HG02970 (cell line): ENCODE measurements around the gene NAA38.
"Not testable (repeated sequence)": the region's sequence is repeated elsewhere in the genome, so short reads cannot be mapped to it uniquely, and the experiment has no call there.

Experiments used
- ATAC-seq: cut with Tn5 transposase; IDR thresholded peaks from one replicate; pipeline ENCODE4 v1.9.1; 2021; ENCODE audit warnings: mild to moderate bottlenecking, moderate library complexity, moderate number of reproducible peaks; ENCODE audit not compliant: unreplicated experiment, low FRiP score

The NAA38 gene

DNA sequence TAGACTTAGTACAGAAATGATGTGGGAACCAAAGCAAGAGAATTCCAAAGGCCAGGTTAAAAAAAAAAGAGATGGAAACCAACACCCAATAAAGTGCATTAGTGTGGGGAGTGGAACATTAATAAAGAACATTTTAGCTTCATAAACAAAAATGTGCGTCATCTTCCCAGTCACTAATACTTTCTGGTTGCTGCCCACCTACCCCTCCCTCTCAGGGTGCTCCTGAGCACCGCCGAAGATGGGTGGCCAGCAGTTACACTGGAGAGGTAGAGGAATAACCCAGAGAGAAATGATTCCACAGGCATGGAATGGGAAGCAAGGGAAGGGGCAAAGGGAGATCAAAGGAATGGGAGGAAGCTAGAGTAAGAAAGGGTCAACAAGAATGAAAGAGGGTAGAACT lies 25.3 kb upstream of the NAA38 start:
- no peak for ATAC-seq

DNA sequence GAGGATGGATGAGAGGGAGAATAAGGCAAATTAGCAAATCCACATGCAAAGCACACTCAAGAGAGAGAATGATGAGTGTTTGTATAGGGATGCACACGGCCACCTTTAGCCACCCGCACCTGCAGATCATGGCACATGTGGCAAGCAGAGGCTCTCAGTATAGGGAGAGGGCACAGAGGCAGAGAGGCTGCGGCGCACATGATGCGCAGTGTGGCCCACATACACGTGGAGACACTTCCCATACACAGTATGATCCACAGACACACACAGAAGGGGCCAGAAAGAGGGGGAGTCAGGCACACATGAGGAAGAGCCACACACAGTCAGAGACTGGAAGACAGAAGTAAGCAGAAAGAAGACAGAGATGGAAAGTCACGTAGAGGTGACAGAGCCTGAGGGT lies 24.7 kb upstream of the NAA38 start:
- no peak for ATAC-seq

DNA sequence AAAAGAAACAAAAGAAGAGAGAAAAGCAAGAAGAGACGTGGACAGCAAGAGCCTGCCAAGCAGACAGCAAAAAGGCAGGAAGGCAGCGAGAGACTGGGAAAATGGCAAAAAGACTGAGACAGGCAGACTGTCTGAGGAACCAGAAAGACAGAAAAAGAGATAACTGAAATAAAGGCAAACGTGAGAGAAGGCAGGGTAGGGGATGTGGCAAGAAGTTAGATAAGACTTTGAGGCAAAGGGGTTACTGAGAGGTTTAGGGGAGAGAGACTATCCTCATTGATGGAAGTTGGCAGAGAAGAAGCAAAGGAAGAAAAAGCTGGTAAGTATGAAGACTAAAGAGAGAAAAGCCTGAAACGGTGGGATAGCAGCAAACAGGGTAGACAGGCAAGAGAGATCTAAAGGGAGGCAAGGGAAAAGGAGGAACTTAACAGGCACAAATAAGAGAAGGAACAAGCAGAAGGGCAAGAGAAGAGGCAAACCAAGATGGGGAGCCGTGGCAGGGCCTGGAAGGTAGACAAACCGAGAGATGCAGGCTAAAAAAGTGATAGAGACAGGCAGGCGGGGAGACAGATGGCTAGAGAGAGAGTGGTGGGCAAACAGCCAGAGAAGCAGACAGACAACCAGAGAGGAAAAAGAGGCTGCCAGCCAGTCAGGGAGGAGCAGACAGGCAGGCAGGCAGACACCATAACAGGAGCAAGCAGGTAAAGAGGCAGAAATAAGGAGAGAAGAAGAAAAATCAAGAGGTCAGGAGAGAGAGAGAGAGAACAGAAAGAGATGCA lies 24.1 kb upstream of the NAA38 start:
- no peak for ATAC-seq

- no peak for ATAC-seq
These were observed 22.9 kb upstream of the NAA38 start for GRCh38 chr17:7880076-7880868.

GRCh38 chr17:7878234-7878633 lies 20.9 kb upstream of the NAA38 start:
- ATAC-seq: no peak

DNA sequence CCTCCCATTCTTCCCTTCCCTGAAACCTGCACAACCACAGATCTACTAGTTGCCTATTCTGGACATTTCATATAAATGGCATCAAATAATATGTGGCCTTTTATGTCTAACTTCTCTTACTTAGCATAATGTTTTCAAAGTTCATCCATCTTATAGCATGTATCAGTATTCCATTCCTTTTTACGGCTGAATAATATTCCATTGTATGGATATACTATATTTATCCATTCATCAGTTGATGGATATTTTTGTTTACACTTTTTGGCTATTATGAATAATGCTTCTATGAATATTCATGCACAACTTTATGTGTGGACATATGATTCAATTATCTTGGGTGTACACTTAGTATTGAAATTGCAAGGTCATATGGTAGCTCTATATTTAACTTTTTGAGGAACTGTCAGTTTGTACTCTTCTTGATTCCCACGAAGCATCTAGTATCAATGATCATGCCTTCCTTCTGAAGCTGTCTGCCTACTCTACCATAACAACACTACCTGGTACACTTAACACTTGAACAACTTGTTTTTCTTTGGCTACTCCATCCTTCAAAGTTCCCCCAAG lies 18.5 kb upstream of the NAA38 start:
- ATAC-seq: no peak

GRCh38 chr17:7873051-7873450 lies 15.7 kb upstream of the NAA38 start:
- ATAC-seq: no peak

- no peak for ATAC-seq
These were observed 10.5 kb upstream of the NAA38 start for GRCh38 chr17:7867881-7868329.

- no peak for ATAC-seq
These were observed 7.8 kb upstream of the NAA38 start for GRCh38 chr17:7864995-7865650.

DNA sequence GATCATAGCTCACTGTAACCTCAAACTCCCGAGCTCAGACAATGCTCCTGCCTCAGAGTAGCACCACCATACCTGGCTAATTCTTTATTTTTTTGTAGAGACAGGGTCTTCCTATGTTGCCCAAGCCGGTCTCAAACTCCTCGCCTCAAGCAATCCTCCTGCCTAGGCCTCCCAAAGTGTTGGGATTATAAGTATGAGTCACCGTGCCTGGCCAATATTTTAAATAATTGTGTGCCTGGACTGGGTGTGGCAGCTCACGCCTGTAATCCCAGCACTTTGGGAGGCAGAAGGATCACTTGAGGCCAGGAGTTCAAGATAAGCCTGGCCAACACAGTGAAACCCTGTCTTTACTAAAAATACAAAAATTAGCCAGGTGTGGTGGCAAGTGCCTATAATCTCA lies 7.0 kb upstream of the NAA38 start:
- not testable (repeated sequence) for ATAC-seq

GRCh38 chr17:7862692-7863437 lies 5.5 kb upstream of the NAA38 start:
- no peak for ATAC-seq

GRCh38 chr17:7859028-7859427 lies 1.7 kb upstream of the NAA38 start:
- no peak for ATAC-seq

DNA sequence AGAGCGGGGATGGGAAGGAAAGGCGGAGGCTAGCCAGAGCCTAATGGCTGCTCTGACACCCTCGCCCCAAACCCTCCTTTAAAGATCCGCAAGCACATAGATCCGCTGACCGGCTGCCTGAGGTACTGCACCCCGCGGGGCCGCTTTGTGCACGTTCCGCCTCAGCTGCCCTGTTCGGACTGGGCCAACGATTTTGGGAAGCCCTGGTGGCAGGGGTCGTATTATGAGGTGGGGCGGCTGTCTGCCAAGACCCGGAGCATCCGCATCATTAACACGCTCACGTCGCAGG lies 1.1 kb upstream of the NAA38 start:
- no peak for ATAC-seq

DNA sequence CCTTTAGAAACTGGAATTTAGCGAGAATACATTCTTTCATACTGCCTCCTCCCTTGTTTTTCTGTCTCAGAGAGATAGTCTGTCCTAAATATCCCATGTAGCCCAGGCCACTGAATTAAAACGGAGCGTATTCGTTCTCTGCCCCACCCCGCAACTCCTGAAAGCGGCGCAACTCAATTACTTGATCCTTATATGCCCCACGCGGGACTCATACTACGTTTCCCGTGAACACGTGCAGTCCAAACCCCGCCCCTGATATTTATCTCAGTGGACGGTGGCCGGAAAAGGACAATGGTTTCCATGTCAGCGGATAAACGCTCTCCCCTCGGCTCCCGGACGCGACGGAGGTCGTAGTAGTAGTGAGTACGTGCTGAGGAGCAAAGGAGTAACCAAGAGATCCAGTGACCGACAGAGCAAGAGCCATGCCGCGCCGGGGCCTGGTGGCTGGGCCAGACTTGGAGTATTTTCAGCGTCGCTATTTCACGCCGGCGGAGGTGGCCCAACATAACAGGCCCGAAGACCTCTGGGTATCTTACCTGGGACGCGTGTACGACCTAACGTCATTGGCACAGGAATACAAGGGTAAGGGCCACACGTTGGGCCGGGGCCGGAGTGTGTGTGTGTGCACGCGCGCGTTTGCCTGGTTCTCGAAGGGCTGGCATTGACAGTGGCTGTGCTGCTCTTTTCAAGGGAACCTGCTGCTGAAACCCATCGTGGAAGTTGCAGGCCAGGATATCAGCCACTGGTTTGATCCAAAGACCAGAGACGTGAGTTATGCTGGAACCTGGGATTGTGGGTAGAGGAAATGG lies 558 bp upstream of the NAA38 start, which contains the start of gene CYB5D1:
Gene CYB5D1 (plus strand): TSS at position 291 of the 809 bp plus-strand sequence. CDS start 132 bp downstream, at position 423.
- ATAC-seq: peak; percentile 49

GRCh38 chr17:7856011-7856810 lies 1.1 kb downstream of the NAA38 start:
- ATAC-seq: no peak

GRCh38 chr17:7855660-7856010 lies 1.7 kb downstream of the NAA38 start:
- ATAC-seq: no peak

GRCh38 chr17:7854851-7855659 lies 2.3 kb downstream of the NAA38 start, which contains the start of gene TMEM88:
Gene TMEM88, plus strand, starts transcription at chr17:7855066. Its CDS starts 9 bp downstream, at chr17:7855075.
- ATAC-seq: no peak
